Hepatocyte (in vitro differentiated cells): ENCODE data around the gene THAP7.

Experiments used
- EZH2 ChIP-seq: fragments of 200-600 bp; sonication (generic); IDR thresholded peaks from 2 replicates; pipeline ENCODE4 v1.6.1; 2016; ENCODE audit warnings: antibody characterized with exemption, mild to moderate bottlenecking, borderline replicate concordance
- EZH2phosphoT487 ChIP-seq: fragments of 200-600 bp; sonication (generic); IDR thresholded peaks from one replicate; pipeline ENCODE4 v1.6.1; 2018; ENCODE audit warnings: antibody characterized with exemption, mild to moderate bottlenecking, low read depth, moderate library complexity; ENCODE audit not compliant: unreplicated experiment, severe bottlenecking
- TF ChIP-seq, protein P1 (sequence below): fragments of 200-600 bp; sonication (generic); IDR thresholded peaks from 2 replicates; pipeline ENCODE4 v1.5.1; 2016; ENCODE audit warnings: antibody characterized with exemption, mild to moderate bottlenecking; ENCODE audit not compliant: poor library complexity

DNA sequence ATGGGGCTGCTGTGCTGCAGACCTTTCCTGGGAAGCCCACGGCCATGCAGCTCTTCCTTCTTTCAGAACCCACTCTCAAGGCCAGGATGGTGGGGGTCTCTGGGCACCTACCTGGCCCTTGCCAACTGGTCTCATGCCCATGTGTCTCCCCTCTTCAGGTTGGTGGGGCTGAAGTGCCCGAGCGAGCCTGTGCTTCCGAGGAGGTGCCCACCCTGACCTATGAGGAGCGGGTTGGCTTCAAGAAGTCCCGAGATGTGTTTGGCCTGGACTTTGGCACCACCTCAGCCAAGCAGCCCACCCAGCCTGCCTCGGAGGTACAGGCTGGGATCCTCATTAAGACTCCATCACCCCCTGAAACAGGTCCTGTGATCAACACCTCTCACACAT, 9.9 kb downstream of the THAP7 start:
- TF ChIP-seq, protein P1, sequence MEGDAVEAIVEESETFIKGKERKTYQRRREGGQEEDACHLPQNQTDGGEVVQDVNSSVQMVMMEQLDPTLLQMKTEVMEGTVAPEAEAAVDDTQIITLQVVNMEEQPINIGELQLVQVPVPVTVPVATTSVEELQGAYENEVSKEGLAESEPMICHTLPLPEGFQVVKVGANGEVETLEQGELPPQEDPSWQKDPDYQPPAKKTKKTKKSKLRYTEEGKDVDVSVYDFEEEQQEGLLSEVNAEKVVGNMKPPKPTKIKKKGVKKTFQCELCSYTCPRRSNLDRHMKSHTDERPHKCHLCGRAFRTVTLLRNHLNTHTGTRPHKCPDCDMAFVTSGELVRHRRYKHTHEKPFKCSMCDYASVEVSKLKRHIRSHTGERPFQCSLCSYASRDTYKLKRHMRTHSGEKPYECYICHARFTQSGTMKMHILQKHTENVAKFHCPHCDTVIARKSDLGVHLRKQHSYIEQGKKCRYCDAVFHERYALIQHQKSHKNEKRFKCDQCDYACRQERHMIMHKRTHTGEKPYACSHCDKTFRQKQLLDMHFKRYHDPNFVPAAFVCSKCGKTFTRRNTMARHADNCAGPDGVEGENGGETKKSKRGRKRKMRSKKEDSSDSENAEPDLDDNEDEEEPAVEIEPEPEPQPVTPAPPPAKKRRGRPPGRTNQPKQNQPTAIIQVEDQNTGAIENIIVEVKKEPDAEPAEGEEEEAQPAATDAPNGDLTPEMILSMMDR: no peak
- TF ChIP-seq EZH2phosphoT487: no peak
- no peak for TF ChIP-seq EZH2
